MM.1S (cell line): ENCODE results near the gene NAALADL2.

Experiments
- CTCF ChIP-seq: fragments of 300-600 bp; sonication (generic); IDR thresholded peaks from 2 replicates; pipeline ENCODE4 v1.5.1; 2016; ENCODE audit warnings: antibody characterized with exemption, low read length, mixed read lengths
- EZH2 ChIP-seq: fragments of 300-600 bp; sonication (generic); optimal IDR thresholded peaks from 2 replicates; pipeline ENCODE3; 2017; ENCODE audit warnings: low read depth, mild to moderate bottlenecking, antibody characterized with exemption, low read length, mixed read lengths

DNA sequence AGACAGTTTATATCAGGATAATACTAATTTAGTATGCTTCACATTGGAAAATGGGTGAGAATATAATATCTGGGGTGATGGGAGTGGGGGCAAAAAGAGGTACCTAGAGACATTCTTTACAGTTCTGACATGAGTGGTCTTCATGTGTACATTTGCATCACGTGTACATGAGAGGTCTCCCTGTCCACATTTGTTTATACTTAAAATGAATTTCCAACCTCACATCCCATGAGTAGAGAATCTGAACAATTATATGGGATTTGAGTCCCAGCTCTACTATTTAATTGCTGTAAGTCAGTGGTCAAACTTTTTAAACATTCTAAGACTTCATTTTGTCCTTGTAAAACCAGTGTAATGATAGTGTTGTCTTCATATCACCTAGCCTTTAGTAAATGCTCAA is 408.4 kb downstream of the NAALADL2 start:
- no peak for TF ChIP-seq CTCF
- TF ChIP-seq EZH2 = no peak
